ENCODE data around the gene CMIP.

Gene CMIP

GRCh38 chr16:81447383-81448101 lies 2.9 kb downstream of the CMIP start:
- Mint-ChIP-seq H3K27ac (peak overlapping the region; percentile 22), H3K4me3 (peak overlapping the region; percentile 85), H3K27me3 (ENCODE audit: low read depth) (peaks cover 11% of the 10 kb centered on the region), H3K36me3 (ENCODE audit: low read depth) (peaks cover 25% of the 10 kb centered on the region), H3K9me3 (peaks cover 6% of the 10 kb centered on the region), H3K4me1 (ENCODE audit: low read depth) (peaks cover 69% of the 10 kb centered on the region)
- no peak for DNase-seq (ENCODE audit: low spot score)

GRCh38 chr16:81448154-81449131 lies 3.8 kb downstream of the CMIP start:
- no peak for DNase-seq (ENCODE audit: low spot score)
- Mint-ChIP-seq H3K4me1 (ENCODE audit: low read depth) (peaks cover 69% of the 10 kb centered on the region), H3K27ac (peak overlapping the region; percentile 29), H3K9me3 (peaks cover 6% of the 10 kb centered on the region), H3K27me3 (ENCODE audit: low read depth) (peaks cover 3% of the 10 kb centered on the region), H3K4me3 (peak overlapping the region; percentile 50), H3K36me3 (ENCODE audit: low read depth) (peaks cover 25% of the 10 kb centered on the region)

GRCh38 chr16:81449241-81449640 lies 4.6 kb downstream of the CMIP start:
- peaks cover 70% of the 10 kb centered on the region for H3K4me1 Mint-ChIP-seq (ENCODE audit: low read depth)
- peaks cover 25% of the 10 kb centered on the region for H3K36me3 Mint-ChIP-seq (ENCODE audit: low read depth)
- H3K9me3 Mint-ChIP-seq = peaks cover 6% of the 10 kb centered on the region
- no peaks in the 10 kb centered on the region for H3K27me3 Mint-ChIP-seq (ENCODE audit: low read depth)
- no peak for DNase-seq (ENCODE audit: low spot score)
- peak overlapping the region; percentile 35 for H3K4me3 Mint-ChIP-seq
- peak overlapping the region; percentile 29 for H3K27ac Mint-ChIP-seq

GRCh38 chr16:81449899-81450608 lies 5.4 kb downstream of the CMIP start:
- no peak overlapping the region for H3K4me3 Mint-ChIP-seq
- no peaks in the 10 kb centered on the region for H3K27me3 Mint-ChIP-seq (ENCODE audit: low read depth)
- peaks cover 77% of the 10 kb centered on the region for H3K4me1 Mint-ChIP-seq (ENCODE audit: low read depth)
- peaks cover 6% of the 10 kb centered on the region for H3K9me3 Mint-ChIP-seq
- H3K27ac Mint-ChIP-seq = peak overlapping the region; percentile 88
- peaks cover 25% of the 10 kb centered on the region for H3K36me3 Mint-ChIP-seq (ENCODE audit: low read depth)
- DNase-seq (ENCODE audit: low spot score) = no peak

- H3K36me3 Mint-ChIP-seq (ENCODE audit: low read depth) = peaks cover 25% of the 10 kb centered on the region
- peaks cover 6% of the 10 kb centered on the region for H3K9me3 Mint-ChIP-seq
- peaks cover 76% of the 10 kb centered on the region for H3K4me1 Mint-ChIP-seq (ENCODE audit: low read depth)
- no peak for DNase-seq (ENCODE audit: low spot score)
- H3K27me3 Mint-ChIP-seq (ENCODE audit: low read depth) = no peaks in the 10 kb centered on the region
- H3K27ac Mint-ChIP-seq = peak overlapping the region; percentile 88
- peak overlapping the region; percentile 79 for H3K4me3 Mint-ChIP-seq
Measured at GRCh38 chr16:81450783-81451491, 6.3 kb downstream of the CMIP start.

- Mint-ChIP-seq H3K4me3 (peak overlapping the region; percentile 79), H3K27ac (peak overlapping the region; percentile 88), H3K27me3 (ENCODE audit: low read depth) (no peaks in the 10 kb centered on the region), H3K9me3 (peaks cover 6% of the 10 kb centered on the region), H3K4me1 (ENCODE audit: low read depth) (peaks cover 66% of the 10 kb centered on the region), H3K36me3 (ENCODE audit: low read depth) (peaks cover 23% of the 10 kb centered on the region)
- peak; percentile 48 for DNase-seq (ENCODE audit: low spot score)
Measured at GRCh38 chr16:81451753-81452680, 7.4 kb downstream of the CMIP start.

- Mint-ChIP-seq H3K4me1 (ENCODE audit: low read depth) (peaks cover 58% of the 10 kb centered on the region), H3K9me3 (peaks cover 6% of the 10 kb centered on the region), H3K27ac (no peak overlapping the region), H3K4me3 (peak overlapping the region; percentile 31), H3K36me3 (ENCODE audit: low read depth) (peaks cover 26% of the 10 kb centered on the region), H3K27me3 (ENCODE audit: low read depth) (no peaks in the 10 kb centered on the region)
- DNase-seq (ENCODE audit: low spot score) = no peak
Measured at GRCh38 chr16:81453091-81453728, 8.6 kb downstream of the CMIP start.

GRCh38 chr16:81454044-81454443 lies 9.4 kb downstream of the CMIP start:
- no peak overlapping the region for H3K4me3 Mint-ChIP-seq
- H3K27ac Mint-ChIP-seq = no peak overlapping the region
- peaks cover 6% of the 10 kb centered on the region for H3K9me3 Mint-ChIP-seq
- DNase-seq (ENCODE audit: low spot score) = no peak
- H3K27me3 Mint-ChIP-seq (ENCODE audit: low read depth) = no peaks in the 10 kb centered on the region
- peaks cover 55% of the 10 kb centered on the region for H3K4me1 Mint-ChIP-seq (ENCODE audit: low read depth)
- peaks cover 29% of the 10 kb centered on the region for H3K36me3 Mint-ChIP-seq (ENCODE audit: low read depth)

- peaks cover 6% of the 10 kb centered on the region for H3K9me3 Mint-ChIP-seq
- peaks cover 48% of the 10 kb centered on the region for H3K4me1 Mint-ChIP-seq (ENCODE audit: low read depth)
- no peak overlapping the region for H3K27ac Mint-ChIP-seq
- no peak overlapping the region for H3K4me3 Mint-ChIP-seq
- peaks cover 28% of the 10 kb centered on the region for H3K36me3 Mint-ChIP-seq (ENCODE audit: low read depth)
- no peak for DNase-seq (ENCODE audit: low spot score)
- no peaks in the 10 kb centered on the region for H3K27me3 Mint-ChIP-seq (ENCODE audit: low read depth)
Measured at GRCh38 chr16:81455006-81455405, 10.4 kb downstream of the CMIP start.

GRCh38 chr16:81455720-81456494 lies 11.3 kb downstream of the CMIP start:
- no peak overlapping the region for H3K27ac Mint-ChIP-seq
- DNase-seq (ENCODE audit: low spot score) = no peak

GRCh38 chr16:81456523-81457325 lies 12.1 kb downstream of the CMIP start:
- no peaks in the 10 kb centered on the region for H3K27me3 Mint-ChIP-seq (ENCODE audit: low read depth)
- no peak overlapping the region for H3K4me3 Mint-ChIP-seq
- H3K27ac Mint-ChIP-seq = peak overlapping the region; percentile 17
- peaks cover 17% of the 10 kb centered on the region for H3K36me3 Mint-ChIP-seq (ENCODE audit: low read depth)
- DNase-seq (ENCODE audit: low spot score) = no peak
- H3K4me1 Mint-ChIP-seq (ENCODE audit: low read depth) = peaks cover 48% of the 10 kb centered on the region
- no peaks in the 10 kb centered on the region for H3K9me3 Mint-ChIP-seq

More at GRCh38 chr16:81455720-81456494, 11.3 kb downstream of the CMIP start:
- H3K4me3 Mint-ChIP-seq = no peak overlapping the region
- H3K9me3 Mint-ChIP-seq = peaks cover 4% of the 10 kb centered on the region
- H3K36me3 Mint-ChIP-seq (ENCODE audit: low read depth) = peaks cover 23% of the 10 kb centered on the region
- no peaks in the 10 kb centered on the region for H3K27me3 Mint-ChIP-seq (ENCODE audit: low read depth)
- peaks cover 49% of the 10 kb centered on the region for H3K4me1 Mint-ChIP-seq (ENCODE audit: low read depth)

Measured in T-helper 2 cell treated with Interferon-gamma antibody and Interleukin-4, amounts not matched to agents 5 μg/mL and 100 μg/mL, for 36 hours (primary cell).